Esophagus squamous epithelium (tissue), 4 donors: ENCODE results near the gene BMPR1B.
A peak's percentile ranks its signal among the peaks of the same experiment; 100 is the strongest.

ENCODE experiments used
- CTCF ChIP-seq, 6 experiments: fragments of 450-650 bp in 4 of 6; fragments of 200-600 bp in 2 of 6; sonication (generic) in 2 of 6; IDR thresholded peaks; one replicate each; pipeline ENCODE4 v1.5.1; 2016 to 2019; ENCODE audit warnings: antibody characterized with exemption in 6 of 6, mild to moderate bottlenecking in 4 of 6, moderate library complexity in 4 of 6
- POLR2A ChIP-seq, 4 donors: fragments of 450-650 bp; IDR thresholded peaks; one replicate each; pipeline ENCODE4 v1.6.1; 2017; ENCODE audit warnings: antibody characterized with exemption in 4 of 4, mild to moderate bottlenecking in 4 of 4, moderate library complexity in 3 of 4

GRCh38 chr4:95124906-95125504 lies 367.2 kb downstream of the BMPR1B start:
- peak in 5 of 6 experiments; percentile 11 to 55 (median 15) for TF ChIP-seq CTCF (IDR thresholded peaks at IDR 0.05)
- TF ChIP-seq POLR2A (IDR thresholded peaks at IDR 0.05) = no peak
